ENCODE data around the gene CACNA1D. TPM values are rescaled to one million over a fixed set of nuclear protein-coding genes. Genes with fewer than 3 reads are reported as not detected.

The CACNA1D gene
- total RNA-seq, 2 donors from 2014 or later = 0.68 to 1.5 TPM

DNA sequence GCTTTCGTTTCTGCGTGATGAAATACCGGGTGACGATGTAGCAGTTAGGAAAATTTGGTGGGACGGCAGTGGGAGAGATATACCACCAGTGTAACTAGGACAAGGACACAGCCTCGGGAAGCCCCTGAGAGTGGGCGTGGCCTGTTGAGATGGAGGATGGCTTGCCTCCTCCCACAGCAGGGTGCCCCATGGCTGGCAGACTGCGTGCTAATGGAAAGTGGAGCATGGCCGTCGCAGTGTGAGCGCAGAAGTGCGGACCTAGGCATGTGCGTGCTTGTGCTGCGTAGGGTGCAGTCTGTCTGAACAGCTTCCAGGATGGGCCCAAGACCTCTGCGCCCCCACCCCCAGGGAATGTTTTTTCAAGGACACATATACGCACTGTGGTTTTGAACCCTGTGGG is 295.0 kb downstream of the CACNA1D start:
- ATAC-seq (ENCODE audit: insufficient number of reproducible peaks, low FRiP score, low read depth) (no peak), DNase-seq (ENCODE audit: low spot score) (no peak)
- Histone ChIP-seq H3K27me3 (replicated peaks; ENCODE audit: insufficient read depth) (no peaks in the 10 kb centered on the region), H3K4me1 (ENCODE audit: control insufficient read depth in 1 of 2, low read depth in 2 of 2) (peaks cover 0 to under 1% of the 10 kb centered on the region in 2 donors), H3K4me3 (no peak overlapping the region), H3K27ac (no peak overlapping the region), H3K36me3 (no peaks in the 10 kb centered on the region), H3K9me3 (no peaks in the 10 kb centered on the region)
- TF ChIP-seq, protein P1, sequence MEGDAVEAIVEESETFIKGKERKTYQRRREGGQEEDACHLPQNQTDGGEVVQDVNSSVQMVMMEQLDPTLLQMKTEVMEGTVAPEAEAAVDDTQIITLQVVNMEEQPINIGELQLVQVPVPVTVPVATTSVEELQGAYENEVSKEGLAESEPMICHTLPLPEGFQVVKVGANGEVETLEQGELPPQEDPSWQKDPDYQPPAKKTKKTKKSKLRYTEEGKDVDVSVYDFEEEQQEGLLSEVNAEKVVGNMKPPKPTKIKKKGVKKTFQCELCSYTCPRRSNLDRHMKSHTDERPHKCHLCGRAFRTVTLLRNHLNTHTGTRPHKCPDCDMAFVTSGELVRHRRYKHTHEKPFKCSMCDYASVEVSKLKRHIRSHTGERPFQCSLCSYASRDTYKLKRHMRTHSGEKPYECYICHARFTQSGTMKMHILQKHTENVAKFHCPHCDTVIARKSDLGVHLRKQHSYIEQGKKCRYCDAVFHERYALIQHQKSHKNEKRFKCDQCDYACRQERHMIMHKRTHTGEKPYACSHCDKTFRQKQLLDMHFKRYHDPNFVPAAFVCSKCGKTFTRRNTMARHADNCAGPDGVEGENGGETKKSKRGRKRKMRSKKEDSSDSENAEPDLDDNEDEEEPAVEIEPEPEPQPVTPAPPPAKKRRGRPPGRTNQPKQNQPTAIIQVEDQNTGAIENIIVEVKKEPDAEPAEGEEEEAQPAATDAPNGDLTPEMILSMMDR (IDR thresholded peaks at IDR 0.05) = no peak

DNA sequence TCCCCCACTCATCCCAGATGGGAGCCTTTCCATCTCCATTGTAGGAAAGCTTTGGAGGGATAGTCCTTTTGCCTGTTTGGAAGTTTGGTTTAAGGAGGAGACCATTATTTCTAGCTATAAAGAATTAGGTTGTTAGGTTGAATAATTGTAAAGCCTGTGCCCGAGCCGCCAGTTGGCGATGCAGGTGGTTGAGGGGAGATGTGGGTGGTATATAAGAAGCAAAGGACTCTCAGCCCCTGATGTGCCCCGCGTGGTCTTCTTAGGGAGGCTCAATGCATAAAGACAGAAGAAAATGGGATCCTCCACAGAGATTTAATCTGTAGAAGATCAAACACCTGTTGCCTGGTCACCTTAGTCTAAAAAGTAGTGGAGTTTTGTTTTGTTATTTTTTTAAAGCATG is 296.1 kb downstream of the CACNA1D start:
- DNase-seq (ENCODE audit: low spot score) = no peak

DNA sequence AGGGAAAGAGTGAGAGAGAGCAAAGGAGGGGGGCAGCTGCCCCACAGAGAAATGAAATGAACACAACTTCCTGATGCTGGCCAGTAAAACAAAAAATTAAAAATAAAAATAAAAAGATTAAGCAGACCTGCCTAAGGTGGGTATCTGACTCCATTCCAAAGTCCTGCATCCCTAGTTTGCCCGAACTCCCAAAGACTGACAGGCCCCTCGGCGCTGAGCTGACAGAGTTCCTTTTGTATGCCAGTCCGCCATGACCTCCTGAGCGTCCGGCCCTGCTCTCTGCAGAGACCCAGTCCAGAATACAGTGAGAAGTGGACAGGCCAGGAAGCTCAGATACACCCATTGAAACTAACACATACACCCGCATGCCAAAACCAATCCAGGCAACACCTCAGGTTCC is 296.9 kb downstream of the CACNA1D start:
- ATAC-seq (ENCODE audit: insufficient number of reproducible peaks, low FRiP score, low read depth) (no peak), DNase-seq (ENCODE audit: low spot score) (no peak)
- H3K9me3 ChIP-seq = no peaks in the 10 kb centered on the region
- no peaks in the 10 kb centered on the region for H3K36me3 ChIP-seq
- no peak overlapping the region for H3K27ac ChIP-seq
- TF ChIP-seq, protein P1 (IDR thresholded peaks at IDR 0.05) = no peak
- H3K4me3 ChIP-seq = no peak overlapping the region
- peaks cover 2 to 19% of the 10 kb centered on the region in 2 donors for H3K4me1 ChIP-seq (ENCODE audit: control insufficient read depth in 1 of 2, low read depth in 2 of 2)
- no peaks in the 10 kb centered on the region for H3K27me3 ChIP-seq (replicated peaks; ENCODE audit: insufficient read depth)

More for the DNA sequence above, 296.1 kb downstream of the CACNA1D start:
- Histone ChIP-seq H3K27ac (no peak overlapping the region), H3K27me3 (replicated peaks; ENCODE audit: insufficient read depth) (no peaks in the 10 kb centered on the region), H3K4me1 (ENCODE audit: control insufficient read depth in 1 of 2, low read depth in 2 of 2) (peaks cover 0 to 11% of the 10 kb centered on the region in 2 donors), H3K9me3 (no peaks in the 10 kb centered on the region), H3K4me3 (no peak overlapping the region), H3K36me3 (no peaks in the 10 kb centered on the region)
- TF ChIP-seq, protein P1 (IDR thresholded peaks at IDR 0.05) = no peak
- no peak for ATAC-seq (ENCODE audit: insufficient number of reproducible peaks, low FRiP score, low read depth)

DNA sequence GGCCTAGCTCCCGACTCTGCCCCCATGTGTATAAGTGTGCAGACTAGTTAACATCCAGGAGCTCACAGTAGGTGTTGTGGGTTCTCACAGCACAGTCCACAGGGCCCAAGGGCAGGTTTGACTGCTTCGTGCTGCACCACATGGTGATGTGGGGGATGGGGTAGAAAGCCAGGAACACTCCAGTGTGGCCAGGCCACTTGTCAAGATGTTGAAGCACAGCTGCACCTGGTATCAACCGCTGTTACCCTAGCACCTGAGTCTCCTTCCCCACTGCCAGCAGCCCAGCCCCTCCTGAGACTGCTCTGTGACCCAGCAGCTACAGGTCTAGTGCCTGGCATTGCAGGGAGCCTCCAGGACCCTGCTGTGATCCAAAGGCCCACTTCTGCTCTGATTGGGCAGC is 298.5 kb downstream of the CACNA1D start:
- no peak for DNase-seq (ENCODE audit: low spot score)
- Histone ChIP-seq H3K27me3 (replicated peaks; ENCODE audit: insufficient read depth) (no peaks in the 10 kb centered on the region), H3K27ac (no peak overlapping the region), H3K4me1 (ENCODE audit: control insufficient read depth in 1 of 2, low read depth in 2 of 2) (peaks cover 2 to 20% of the 10 kb centered on the region in 2 donors), H3K9me3 (no peaks in the 10 kb centered on the region), H3K4me3 (no peak overlapping the region), H3K36me3 (no peaks in the 10 kb centered on the region)
- ATAC-seq (ENCODE audit: insufficient number of reproducible peaks, low FRiP score, low read depth) = no peak
- TF ChIP-seq, protein P1 (IDR thresholded peaks at IDR 0.05) = no peak

DNA sequence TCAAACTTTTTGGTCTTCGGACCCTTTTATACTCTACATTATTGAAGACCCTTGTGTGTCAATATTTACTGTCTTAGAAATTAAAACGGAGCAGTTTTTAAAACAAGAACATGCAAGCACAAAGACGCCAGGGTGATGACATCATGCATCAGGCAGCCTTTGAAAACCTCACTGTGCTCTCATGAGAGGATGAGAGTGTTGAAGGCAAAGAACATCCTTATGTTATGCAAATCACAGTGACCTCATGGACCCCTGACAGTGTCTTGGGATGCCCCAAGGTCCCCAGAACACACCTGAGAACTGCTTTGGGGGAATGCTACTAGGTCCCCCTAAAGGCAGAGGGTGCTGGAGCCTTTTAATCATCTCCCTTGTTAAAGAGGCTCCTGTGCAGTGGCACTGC is 300.2 kb downstream of the CACNA1D start:
- Histone ChIP-seq H3K36me3 (no peaks in the 10 kb centered on the region), H3K4me1 (ENCODE audit: control insufficient read depth in 1 of 2, low read depth in 2 of 2) (peaks cover 2 to 20% of the 10 kb centered on the region in 2 donors), H3K27me3 (replicated peaks; ENCODE audit: insufficient read depth) (no peaks in the 10 kb centered on the region), H3K9me3 (no peaks in the 10 kb centered on the region), H3K27ac (no peak overlapping the region), H3K4me3 (no peak overlapping the region)
- TF ChIP-seq, protein P1 (IDR thresholded peaks at IDR 0.05) = no peak
- ATAC-seq (ENCODE audit: insufficient number of reproducible peaks, low FRiP score, low read depth) (no peak), DNase-seq (ENCODE audit: low spot score) (no peak)

All from thoracic aorta (tissue), 2 donors.